Measurements from ENCODE around the gene USH1C.

Gene USH1C

DNA sequence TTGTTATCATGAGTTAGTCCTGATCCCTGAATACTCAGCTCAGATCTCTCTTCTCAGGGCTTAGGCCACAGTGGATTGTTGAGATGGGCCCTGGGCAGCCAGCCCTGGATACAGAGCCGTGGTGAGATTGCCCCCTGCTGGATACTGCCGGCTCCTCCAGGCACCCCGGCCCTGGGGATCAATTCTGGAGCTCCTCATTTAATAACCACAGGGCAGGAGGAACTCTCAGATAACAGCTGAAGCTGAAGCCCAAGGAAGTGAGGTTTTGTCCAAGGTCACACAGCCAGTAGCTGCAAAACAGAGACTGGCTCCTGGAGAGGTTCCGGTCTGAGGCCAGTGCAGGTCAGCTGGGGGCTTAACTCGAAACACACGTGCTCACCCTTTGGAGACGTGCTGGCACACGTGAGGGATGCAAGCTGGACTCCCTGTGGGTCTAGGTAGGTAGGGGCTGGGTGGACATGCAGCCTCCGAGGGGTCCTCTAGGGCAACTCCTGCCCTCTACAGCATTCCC, 16.0 kb downstream of the USH1C start:
- peak; percentile 67 for DNase-seq (ENCODE audit: low read depth)
- no peak overlapping the region for H3K4me3 ChIP-seq (ENCODE audit: low read depth, low read length)
- TF ChIP-seq, protein P1, sequence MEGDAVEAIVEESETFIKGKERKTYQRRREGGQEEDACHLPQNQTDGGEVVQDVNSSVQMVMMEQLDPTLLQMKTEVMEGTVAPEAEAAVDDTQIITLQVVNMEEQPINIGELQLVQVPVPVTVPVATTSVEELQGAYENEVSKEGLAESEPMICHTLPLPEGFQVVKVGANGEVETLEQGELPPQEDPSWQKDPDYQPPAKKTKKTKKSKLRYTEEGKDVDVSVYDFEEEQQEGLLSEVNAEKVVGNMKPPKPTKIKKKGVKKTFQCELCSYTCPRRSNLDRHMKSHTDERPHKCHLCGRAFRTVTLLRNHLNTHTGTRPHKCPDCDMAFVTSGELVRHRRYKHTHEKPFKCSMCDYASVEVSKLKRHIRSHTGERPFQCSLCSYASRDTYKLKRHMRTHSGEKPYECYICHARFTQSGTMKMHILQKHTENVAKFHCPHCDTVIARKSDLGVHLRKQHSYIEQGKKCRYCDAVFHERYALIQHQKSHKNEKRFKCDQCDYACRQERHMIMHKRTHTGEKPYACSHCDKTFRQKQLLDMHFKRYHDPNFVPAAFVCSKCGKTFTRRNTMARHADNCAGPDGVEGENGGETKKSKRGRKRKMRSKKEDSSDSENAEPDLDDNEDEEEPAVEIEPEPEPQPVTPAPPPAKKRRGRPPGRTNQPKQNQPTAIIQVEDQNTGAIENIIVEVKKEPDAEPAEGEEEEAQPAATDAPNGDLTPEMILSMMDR (conservative IDR thresholded peaks at IDR 0.05; ENCODE audit: low read depth, low read length) = peak; percentile 89

DNA sequence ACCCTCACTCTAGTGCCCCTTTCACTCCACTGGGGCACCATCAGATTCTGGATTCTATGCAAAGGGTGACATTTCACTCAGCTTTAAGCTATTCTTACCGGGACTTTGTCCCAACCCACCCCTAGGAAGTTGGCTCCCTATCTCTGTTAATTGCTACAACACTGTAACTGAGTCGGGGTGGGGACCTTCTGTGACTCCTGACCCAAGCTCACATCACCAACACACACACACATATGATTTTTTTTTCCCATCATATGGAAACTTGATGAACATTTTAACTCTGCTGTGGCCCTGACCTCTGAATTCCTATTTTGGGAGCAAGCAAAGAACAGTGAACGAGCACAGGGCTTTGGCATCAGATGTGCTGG, 16.6 kb downstream of the USH1C start:
- TF ChIP-seq, protein P1 (conservative IDR thresholded peaks at IDR 0.05; ENCODE audit: low read depth, low read length) = no peak
- no peak overlapping the region for H3K4me3 ChIP-seq (ENCODE audit: low read depth, low read length)
- no peak for DNase-seq (ENCODE audit: low read depth)

DNA sequence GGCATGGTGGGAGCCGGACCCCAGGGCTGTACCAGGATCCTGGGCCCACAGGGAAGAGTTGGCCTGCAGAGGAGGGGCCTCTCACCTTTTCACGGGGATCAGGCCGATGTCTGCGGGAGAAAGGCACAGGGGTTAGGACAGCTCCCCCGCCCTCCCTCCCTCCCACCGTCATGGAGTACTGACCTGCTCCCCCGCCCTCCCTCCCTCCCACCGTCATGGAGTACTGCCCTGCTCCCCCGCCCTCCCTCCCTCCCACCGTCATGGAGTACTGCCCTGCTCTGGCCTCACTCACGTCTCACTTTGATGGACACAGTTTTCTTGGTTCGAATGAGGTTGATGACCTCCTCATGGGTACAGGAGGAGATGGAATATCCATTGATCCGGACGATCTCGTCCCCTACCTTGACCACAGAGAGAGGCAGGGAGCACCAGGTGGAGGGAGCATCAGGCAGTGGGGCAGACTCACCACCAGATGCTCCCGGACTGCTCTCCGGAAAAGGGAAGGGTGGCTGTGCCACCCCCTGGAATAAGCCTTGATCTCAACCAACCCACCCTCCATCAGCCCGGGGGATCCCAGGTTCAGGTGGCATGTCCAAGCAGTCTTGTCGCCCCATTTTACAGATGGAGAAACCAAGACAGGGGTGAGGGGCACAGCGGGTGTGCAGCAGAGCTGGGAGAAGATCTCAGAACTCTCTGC, 17.1 kb downstream of the USH1C start:
- DNase-seq (ENCODE audit: low read depth) = no peak
- H3K4me3 ChIP-seq (ENCODE audit: low read depth, low read length) = no peak overlapping the region
- TF ChIP-seq, protein P1 (conservative IDR thresholded peaks at IDR 0.05; ENCODE audit: low read depth, low read length) = no peak

DNA sequence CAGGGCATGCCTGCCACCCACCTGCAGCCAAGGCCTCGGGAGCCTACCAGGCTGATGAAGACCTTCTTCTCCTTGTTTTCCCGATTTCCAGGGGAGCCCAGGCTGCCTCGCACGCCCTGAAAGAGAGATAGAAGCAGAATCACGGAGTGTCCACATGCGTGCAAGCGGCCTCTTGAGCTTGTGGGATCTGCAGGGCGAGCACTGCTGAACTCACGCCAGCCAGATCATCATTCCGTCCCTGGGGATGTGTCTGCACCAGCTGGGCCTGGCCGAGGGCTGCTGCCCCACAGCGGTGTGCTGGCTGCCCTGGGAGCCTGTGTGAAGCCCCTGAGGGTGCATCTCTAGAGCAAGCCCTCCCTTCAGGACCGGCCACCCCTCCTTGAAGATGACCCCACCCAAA, 17.9 kb downstream of the USH1C start:
- H3K4me3 ChIP-seq (ENCODE audit: low read depth, low read length) = no peak overlapping the region
- no peak for DNase-seq (ENCODE audit: low read depth)
- TF ChIP-seq, protein P1 (conservative IDR thresholded peaks at IDR 0.05; ENCODE audit: low read depth, low read length) = no peak

DNA sequence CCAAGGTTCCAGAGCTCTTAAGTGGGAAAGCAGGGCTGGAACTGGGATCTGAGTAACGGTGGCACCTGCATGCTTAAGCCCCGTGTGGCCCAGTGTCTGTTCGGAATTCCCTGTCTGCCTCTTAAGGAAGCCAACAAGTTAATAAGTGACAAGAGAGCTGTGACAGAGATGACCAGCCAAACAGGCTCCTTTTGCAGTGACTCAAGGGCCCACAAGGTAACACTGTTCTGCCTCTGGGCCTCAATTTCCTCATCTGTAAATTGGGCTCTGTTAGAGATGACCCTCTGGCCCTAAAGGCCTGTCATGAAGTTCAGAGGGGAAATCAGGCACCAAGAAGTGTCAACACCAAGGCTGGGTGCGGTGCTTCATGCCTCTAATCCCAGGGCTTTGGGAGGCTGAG, 18.6 kb downstream of the USH1C start:
- H3K4me3 ChIP-seq (ENCODE audit: low read depth, low read length) = no peak overlapping the region
- TF ChIP-seq, protein P1 (conservative IDR thresholded peaks at IDR 0.05; ENCODE audit: low read depth, low read length) = no peak
- DNase-seq (ENCODE audit: low read depth) = no peak

DNA sequence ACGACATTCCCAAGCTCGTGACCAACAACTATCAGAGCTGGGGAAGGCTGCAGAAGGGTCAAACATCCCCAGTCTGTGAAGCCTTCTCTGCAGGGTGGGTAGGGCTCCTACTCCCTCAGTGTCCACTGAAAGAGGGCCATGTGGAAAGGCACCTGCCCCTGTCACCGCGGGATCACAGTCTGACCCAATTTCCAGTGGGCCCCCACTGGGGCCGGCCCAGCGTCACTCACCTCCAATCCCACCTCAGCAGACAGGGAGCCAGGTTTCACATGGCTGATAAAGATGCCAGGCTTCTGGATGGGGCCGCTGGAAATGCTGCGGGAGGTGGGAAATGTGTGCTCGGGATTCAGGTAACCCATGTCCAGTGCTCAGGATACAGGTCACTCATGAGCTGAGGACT, 20.0 kb downstream of the USH1C start:
- DNase-seq (ENCODE audit: low read depth) = no peak
- TF ChIP-seq, protein P1 (conservative IDR thresholded peaks at IDR 0.05; ENCODE audit: low read depth, low read length) = no peak
- H3K4me3 ChIP-seq (ENCODE audit: low read depth, low read length) = no peak overlapping the region

DNA sequence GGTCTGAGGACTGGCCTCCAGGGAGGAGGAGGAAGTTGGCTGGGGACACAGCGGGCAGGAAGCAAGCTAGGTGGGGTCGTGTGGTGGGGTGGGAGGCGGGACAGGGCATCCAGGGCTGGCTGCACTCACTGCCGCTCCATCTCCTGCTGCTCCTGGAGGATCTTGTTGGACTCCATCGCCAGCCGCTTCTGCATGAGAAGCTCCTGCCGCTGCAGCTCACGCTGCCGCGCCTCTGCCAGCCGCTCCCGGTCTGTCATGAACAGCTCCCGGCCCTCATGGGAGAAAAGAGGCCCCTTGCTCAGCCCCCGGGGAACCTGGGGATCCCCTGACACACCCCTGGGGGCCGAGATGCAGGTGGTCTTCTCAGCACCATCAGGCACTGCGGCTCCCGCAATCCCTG, 21.6 kb downstream of the USH1C start:
- TF ChIP-seq, protein P1 (conservative IDR thresholded peaks at IDR 0.05; ENCODE audit: low read depth, low read length) = no peak
- DNase-seq (ENCODE audit: low read depth) = no peak
- H3K4me3 ChIP-seq (ENCODE audit: low read depth, low read length) = no peak overlapping the region
